Activated gamma-delta T cell (primary cell): ENCODE measurements around the gene ZNF598.
A peak's percentile ranks its signal among the peaks of the same experiment; 100 is the strongest.

Experiments used
- DNase-seq: peaks from one replicate; lab custom pipeline; 2025; lab: John Stamatoyannopoulos, UW
- total RNA-seq, 2 donors: gene quantifications; one replicate each; lab custom pipeline; 2026; lab: John Stamatoyannopoulos, UW

Gene ZNF598
- 79.3 to 92.1 reads per million in 2 donors for total RNA-seq

DNA sequence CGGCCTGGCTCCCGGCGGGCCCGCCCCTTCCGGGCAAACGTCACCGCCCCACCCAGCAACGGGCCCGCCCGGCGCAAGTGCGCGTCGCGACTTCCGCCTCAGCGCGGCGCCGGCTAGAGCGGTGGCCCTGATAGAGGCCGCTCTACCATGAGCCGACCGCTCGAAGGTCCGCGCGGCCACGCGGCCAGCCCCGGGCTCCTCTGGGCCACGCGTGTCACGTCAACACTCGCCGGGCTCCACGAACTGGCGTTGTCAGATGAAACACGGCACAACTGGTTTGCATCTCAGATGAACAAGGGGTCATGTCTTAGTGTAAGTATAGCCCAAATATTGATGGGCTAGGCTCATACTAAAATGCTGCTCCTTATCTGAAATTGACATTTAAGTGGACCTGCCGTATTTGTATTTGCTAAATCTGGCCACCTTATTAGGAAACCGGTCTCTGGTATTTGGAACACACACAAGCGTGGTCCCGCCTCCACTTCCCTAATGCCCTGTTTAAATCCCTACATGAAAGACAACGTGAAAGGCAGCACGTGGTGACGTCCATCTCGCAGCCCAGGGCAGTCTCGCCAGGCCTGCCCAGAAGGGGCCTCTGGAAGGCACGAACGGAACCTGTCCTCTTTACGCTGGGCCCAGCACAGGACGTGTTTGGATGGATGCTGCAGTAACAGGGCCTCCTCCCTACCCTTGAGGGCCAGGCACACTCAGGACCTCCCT lies at the start of gene ZNF598:
ZNF598 (minus strand) TSS at position 31 of the 720 bp plus-strand sequence.
- peak; percentile 69 for DNase-seq

DNA sequence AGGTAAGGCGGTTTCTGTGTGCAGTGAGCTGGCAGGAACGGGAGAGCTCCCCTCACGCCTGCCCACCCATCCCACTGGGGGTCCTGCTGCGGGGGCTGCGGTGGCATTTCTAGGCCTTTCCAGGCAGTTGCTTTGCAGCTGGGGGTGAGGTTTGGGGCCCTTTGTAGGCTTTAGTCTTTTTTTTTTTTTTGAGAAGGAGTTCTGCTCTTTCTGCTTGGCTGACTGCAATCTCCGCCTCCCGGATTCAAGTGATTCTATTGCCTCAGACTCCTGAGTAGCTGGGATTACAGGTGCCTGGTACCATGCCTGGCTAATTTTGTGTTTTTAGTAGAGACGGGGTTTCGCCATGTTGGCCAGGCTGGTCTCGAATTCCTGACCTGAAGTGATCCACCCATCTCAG lies 49.3 kb upstream of the ZNF598 start:
- DNase-seq, result no peak

DNA sequence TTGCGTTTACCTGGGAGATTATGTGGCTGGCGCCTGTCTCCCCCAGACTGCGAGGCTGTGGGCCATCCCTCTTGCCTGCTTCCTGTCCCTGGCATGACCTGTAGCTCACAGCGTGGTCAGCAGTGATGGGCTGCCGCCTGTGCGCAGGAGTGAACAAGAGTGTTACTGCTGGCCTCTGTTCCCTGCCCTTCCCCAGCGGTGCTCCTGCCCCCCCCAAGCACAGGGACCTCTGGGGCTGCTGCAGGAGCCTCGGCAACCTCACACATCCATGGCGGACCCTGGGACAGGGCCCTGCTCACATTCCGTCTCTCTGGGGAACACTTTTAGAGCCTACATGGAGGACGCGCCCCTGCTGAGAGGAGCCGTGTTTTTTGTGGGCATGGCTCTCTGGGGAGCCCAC lies 48.8 kb upstream of the ZNF598 start:
- DNase-seq, result no peak

DNA sequence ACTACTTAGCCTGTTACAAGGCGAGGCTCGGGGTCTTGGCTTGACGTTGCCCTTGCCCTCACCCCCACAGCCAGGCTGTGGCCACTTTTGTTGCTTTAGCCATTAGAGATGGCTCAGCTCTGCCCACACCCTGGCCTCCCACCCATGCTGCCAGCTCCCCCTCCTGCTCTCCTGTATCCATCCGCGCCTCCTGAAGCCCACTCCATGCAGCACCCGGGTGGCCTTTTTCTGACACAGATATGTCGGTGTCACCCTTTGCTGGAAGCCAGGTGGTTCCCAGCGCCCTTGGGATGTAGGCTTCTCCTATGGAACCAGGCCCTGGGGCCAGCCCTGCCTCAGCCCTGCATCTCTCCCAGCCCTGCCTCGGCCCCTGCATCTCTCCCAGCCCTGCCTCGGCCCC lies 47.8 kb upstream of the ZNF598 start:
- no peak for DNase-seq

DNA sequence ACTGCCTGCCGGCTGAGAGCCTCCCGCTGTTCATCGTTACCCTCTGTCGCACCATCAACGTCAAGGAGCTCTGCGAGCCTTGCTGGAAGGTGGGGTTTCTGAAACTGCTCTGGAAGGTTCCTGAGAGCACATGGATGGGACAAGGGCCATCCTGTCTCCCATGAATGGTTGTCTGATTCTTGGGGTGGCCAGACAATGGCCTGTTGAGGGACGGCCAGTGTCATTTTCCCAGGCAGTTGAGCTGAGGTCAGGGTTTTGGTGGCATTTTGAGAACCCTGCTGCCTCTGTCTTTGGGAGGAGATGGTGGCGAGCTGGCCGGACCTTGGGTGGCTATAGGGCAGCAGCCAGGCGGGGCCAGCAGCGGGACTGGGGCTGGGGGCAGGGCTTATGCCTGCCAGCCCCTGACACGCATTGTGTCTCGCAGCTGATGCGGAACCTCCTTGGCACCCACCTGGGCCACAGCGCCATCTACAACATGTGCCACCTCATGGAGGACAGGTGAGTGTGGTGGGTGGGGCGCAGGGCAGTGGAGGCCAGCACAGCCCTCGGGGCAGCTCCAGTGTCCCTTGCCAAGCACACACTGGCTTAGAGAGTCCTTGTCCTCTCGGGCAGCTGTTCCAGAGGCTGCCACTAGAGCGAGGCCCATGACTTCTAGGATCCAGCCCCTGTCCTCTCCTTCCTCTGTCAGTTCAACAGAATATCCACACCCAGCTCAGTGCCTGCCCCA lies 47.2 kb upstream of the ZNF598 start:
- no peak for DNase-seq

DNA sequence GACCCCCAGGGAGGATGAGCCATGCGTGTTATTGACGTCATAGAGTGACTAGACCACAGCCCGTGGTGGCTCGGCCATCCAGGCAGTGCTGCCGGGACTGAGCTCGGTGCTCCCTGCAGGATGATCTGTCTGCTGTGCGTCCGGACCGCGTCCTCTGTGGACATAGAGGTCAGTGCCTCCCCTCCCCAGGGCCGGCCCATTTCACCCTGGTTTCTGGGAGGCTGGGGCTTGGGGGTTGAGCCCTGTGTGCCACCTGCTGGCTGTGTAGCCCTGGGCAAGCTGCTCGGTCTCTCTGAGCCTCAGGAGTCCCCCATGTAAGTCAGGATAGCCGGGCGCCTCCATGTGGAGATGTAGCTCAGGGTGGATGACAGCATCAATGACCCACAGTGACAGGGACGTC lies 46.5 kb upstream of the ZNF598 start:
- no peak for DNase-seq

DNA sequence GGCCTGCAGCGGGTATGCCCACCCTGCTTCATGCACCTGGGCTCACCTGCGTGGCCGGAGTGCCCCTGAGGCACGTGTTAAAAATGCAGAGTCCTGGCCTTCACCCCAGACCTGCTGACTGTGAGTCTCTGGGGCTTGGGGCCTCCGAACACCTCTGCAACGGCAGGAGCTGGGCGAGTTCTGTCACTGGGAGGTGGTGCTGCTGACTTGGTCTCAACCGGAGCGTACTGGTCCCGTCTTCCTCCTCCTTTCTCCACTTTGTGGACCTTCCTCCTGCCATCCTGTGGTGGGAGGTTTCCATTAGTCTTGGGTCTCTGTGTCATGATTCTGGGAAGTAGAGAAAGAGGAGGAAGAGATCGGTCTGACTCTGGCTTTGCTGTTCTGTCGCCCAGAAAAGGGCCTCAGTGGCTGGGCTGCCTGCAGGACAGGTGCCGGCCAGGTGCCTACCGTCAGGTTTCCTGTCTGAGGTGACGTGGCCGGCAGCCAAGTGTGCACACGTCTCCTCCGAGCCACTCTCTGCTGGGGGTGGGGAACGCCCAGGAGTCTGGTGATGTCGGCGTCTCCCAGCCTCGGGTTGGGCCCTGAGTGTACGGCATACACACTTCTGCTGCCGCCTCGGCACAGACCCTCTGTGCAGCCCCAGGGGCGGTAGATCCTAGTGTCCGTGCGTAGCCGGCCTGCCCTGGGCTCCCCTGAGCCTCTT lies 45.1 kb upstream of the ZNF598 start:
- DNase-seq, result no peak

DNA sequence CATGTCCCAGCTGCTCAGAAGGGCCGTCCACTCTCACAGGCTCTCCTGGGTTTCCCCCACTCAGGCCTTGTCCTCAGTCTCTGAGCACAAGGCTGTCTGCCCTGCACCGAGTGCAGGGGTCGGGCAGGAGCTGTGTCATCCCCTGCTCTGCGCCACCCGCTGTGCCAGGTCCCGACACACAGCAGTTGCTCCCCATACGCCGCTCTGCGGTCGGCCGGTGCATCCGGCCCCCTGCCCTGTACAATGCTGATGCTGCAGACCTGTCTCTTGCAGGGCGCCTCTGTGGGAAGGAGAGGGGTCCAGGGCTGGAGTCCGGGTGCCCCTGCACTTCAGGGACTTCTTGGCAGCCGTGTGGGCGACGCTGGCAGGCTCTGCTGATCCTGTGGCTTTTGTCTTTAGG lies 44.3 kb upstream of the ZNF598 start:
- no peak for DNase-seq

DNA sequence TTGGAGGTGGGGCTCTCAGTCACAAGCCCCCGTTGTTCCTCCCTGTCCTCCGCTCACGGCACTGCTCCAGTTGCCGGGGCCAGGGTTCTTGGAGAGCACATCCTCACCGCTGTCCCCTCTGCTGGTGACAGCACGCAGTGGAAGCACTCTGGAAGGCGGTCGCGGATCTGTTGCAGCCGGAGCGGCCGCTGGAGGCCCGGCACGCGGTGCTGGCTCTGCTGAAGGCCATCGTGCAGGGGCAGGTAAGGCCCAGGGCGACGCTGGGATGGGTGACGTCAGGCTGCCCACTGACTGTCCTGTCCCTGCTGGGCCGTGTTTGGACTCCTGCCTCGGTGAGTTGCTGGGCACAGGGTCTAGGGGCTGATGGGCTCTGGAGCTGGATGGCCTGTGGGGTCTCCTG lies 43.6 kb upstream of the ZNF598 start:
- no peak for DNase-seq

DNA sequence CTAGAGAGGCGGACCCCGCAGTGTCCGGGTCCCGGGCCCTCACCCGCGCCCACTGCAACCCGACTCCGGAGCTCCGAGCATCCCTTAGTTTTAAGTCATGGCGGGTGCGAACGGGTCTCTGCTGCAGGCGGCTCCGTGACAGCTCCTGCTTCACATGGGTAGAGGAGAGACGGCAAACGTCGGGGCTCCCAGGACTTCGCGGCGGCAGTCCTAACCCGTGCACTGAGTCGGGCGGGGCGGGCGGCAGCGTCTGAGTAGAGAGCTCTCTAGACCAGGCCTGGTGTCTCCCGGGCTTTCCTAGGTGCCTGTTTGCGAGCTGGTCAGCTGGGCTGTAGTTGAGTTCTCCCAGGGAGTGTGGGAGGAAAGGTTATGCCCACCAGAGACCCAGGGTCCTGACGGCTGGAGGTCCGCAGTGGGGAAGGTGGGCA lies 38.5 kb upstream of the ZNF598 start:
- no peak for DNase-seq

DNA sequence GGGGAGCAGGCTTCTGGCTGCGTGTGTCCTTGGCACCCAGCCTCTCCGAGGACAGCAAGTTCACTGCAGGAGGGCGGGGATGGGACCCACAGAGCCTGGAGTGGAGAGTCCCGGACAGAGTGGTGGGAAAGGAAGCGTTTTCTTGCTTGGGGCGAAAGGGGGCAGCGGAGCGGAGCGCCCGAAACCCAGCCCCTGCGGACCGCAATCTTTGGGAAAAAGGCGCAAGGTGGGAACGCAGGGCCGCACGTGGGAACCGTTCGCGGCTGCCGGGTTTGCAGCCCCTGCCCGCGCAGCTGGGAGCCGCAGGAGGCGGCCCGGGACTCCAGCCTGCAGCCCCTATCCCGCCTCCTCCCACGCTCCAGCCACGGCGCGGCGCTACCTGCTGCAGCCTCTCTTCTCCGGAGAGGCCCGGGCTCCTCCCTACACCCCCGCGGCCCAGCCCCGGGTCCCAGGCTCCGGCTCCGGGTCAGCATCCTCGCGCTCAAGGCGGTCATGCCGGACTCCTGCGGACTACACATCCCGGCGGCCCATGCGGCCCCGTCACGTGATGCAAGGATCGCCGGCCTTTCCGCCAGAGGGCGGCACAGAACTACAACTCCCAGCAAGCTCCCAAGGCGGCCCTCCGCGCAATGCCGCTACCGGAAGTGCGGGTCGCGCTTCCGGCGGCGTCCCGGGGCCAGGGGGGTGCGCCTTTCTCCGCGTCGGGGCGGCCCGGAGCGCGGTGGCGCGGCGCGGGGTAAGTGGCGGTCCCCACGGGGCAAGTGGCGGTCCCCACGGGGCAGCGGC lies 37.9 kb upstream of the ZNF598 start, which contains the start of the genes NTHL1 and TSC2:
NTHL1 (minus strand) TSS at position 505 of the 786 bp plus-strand sequence; CDS start at position 494, 11 bp downstream.
TSC2 (plus strand) TSS at position 656 of the 786 bp plus-strand sequence. CDS start 631 bp downstream, outside the sequence.
- peak; percentile 87 for DNase-seq

DNA sequence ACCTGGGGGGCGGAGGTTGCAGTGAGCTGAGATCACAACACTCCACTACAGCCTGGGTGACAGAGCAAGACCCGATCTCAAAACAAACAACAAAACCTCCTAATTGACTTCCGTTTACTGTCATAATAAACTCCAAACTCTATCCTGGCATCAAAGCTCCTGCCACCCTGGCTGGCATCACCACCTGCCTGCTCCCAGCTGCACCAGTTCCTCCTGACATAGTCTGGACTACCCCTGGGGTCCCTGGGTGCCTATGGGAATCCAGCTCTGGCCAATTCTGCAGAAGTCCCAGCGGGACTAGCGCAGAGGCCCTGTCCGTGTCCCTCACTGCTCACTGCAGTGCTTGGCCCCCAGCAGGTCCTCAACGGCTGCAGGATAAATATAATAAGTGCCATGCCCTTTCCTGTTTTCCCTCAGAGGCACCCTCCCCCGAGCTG lies 37.3 kb upstream of the ZNF598 start:
- DNase-seq, result no peak

DNA sequence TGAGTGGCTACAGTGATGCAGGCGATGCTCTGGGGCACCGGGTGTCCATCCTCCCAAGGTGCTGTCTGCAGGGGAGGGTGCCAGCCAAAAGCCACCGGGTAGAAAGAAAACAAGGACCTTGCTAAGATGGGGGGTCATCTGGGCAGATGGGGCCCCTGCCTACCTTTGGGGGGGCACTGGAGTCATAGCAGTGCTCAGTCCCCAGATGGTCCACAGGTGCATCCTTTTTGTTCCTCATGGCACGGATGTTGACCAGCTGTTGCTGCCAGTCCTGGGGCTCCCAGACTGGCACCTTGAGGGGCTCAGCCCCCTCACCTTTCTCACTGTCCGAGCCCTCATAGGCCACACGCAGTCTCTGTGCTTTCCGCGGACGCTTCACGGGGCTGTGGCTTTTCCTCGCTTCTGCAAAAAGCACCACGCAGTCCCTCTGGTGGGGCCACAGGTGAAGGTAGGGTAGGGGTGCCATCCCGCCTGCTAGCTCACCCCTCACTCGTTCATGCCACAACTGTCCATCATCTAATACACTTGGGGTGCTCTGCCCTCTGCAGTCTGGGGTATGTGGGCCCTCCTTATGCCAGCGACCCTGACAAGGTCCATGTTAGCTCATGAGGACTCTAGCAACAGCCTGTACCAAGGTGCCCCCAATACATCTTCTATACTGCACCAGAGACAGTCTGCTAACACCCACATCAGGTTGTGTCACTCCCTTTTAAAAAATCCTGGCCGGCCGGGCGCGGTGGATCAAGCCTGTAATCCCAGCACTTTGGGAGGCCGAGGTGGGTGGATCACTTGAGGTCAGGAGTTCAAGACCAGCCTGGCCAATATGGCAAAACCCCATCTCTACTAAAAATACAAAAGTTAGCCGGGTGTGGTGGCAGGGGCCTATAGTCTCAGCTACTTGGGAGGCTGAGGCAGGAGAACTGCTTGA lies 36.6 kb upstream of the ZNF598 start:
- no peak for DNase-seq

DNA sequence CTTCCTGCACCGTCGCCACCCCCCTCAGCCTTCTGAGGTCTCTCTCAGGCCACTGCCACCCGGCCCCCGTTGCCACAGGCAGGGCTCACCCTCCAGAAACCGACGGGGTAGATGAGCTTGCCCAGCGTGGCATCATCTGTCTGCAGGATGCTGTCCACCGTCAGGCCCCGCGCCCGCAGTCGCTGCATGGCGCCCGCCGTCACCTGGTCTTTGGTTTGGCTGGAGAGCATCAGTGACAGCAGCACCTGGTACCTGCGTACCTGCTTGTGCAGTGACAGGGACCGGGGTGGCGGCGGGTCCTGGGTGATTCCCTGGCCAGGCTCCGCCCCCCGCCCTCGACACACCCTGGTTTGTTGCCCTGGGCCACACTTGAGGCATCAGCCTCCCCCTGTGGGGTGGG lies 34.9 kb upstream of the ZNF598 start:
- DNase-seq, result no peak

DNA sequence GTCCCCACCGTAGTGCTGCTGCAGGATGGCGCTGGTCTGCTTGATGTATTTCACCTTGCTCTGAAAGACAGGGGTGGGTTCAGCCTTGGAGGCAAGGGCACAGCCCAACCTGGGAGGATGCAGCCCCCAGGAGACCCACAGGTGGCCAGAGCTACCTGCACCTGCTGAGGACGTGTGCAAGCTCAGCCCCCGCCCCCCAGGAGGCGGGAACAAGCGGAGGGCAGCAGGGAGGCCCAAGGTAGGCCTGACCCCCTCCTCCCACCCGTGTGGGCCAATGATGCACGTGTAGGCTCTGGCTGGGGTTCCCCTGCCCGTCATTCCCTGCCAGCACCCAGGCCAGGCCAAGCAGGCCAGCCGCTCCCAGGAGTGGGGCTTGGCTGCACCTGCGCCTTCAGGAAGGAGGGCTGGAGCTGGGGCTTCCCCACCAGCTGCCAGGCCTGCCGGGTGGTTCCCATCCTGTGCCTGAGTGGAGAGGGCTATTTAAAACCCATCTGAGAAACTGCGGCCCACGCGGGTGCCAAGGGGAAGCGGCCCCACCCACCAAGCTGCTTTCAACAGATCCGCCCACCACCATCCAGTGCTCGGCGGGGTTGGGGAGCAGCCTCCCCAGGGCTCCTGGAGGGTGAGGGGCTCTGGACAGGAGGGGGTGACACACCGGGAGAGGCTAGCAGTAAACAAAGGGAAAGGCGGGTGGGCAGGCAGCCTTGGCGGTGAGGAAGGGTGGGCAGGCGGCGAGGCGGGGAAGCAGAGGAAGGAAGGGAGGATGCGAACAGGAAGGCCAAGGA lies 34.2 kb upstream of the ZNF598 start:
- DNase-seq, result no peak

DNA sequence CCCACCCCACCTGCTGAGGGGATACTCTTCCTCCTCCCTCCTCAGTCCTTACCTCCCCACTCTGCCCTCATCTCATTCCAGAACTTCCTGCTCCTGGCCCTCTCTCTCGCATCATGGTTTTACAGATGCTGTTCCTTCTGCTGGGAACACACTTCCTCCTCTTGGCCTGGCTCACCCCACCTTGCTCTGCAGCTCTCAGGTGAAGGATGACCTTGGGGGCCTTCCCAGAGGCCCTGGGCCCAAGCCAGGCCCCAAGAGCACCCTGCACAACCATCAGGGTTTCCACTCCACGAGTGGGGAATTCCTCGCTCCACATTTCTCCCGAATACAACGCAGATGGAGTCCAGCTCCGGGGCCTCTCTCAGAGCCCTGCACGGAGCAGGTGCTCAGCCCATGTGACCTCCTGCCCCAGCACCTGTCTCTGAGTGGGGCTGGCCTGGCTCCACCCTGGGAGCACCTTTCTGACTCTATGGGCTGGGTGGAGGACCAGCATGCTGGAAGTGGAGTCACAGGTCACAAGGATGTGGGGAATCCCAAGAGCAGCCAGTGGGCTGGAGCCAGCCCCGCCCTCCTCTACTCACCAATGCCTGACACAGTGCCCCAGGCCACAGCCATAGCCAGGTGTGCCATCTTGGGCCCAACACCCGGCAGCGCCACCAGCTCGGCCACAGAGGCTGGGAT lies 33.5 kb upstream of the ZNF598 start:
- no peak for DNase-seq

DNA sequence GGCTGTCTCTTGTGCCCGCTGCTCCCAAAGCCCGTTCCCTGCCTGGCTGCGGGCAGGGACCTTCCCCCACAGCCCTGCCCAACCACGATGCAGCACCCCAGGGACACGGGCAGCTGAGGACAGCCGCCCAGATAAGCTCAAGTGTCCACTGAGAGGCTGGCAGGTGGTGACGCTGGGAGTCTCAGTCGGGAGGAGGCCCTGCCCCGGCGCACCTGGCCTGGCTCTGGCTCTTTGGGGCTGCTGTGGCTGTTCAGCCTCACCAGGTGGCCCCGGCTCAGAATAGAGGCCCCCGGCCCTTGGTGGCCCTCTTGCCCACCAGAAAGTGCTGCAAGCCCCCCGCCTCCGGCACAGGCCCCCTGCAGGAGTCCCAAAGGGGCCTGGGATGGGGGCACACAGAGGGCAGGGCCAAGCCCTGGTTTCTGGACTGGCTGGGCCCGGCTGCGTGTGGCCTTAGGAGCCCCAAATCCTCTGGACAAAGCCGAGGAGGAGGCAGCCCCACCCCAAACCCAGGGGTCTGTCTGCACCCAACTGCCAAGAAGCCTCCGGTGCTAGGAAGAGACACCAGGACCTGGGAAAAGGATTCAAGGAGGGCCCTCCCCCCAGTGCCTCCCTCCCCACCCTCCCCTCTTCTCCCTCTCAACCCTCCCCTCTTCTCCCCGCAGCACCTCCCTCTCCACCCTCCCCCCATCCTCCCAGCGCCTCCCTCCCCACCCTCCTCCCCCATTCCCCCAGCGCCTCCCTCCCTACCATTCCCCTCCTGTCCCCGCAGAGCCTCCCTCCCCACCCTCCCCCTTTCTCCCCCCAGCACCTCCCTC lies 32.8 kb upstream of the ZNF598 start:
- DNase-seq, result no peak

DNA sequence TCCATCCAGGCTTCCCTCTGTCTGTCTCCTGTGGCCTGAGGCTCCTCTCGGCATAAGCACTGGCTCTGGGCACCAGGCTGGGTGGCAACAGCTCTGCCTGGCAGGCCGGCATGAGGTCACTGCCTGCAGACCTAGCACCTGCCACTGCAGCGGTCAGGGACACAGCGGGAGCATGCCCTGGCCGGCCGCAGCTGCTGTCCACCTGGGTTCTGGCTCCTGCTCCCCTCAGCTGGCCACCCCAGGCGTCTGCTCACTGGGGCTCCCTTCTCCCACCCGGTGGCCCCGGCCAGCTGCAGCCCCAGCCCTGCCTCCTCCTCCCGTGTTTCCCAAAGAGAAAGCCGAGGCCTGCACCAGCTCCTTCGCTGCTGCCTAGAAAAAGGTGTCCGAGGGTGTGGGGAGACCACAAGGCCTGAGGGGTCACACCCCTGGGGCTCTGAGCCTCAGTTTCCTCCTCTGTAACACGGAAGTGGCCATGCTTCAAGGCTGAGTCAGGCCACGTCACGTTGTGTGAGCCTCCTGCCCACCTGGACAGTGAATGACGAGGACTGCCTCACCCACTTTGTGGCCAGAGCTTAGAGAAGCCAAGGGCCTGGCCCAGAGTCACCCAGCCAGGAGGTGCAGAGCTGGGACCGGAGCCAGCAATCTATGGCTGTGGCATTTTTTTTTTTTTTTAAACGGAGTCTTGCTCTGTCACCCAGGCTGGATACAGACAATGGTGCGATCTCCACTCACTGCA lies 31.3 kb upstream of the ZNF598 start:
- DNase-seq, result no peak
